GM12878 (cell line): ENCODE results near the gene VIP. TPM values are rescaled to one million over a fixed set of nuclear protein-coding genes. Genes with fewer than 3 reads are reported as not detected.

Source experiments
- ATAC-seq: fragments of 200-7000 bp; cut with Tn5 transposase; 3 replicates; pipeline ENCODE4 v1.9.1; 2020; ENCODE audit warnings: mild to moderate bottlenecking, moderate library complexity
- BruUV-seq: library from RNA; stranded (reverse); fragments of 400-500 nt; replicated peaks from 2 replicates; lab custom pipeline; 2021; lab: Mats Ljungman, UMichigan
- CTCF ChIA-PET: fragments of 300-600 bp; sonication (Branson Sonifier 250); formaldehyde crosslinking; extraction: SDS; loops from one replicate; lab custom pipeline; 2021; ENCODE audit warnings: inconsistent platforms; lab: Yijun Ruan, JAX
- POLR2A ChIA-PET: fragments of 350-600 bp; formaldehyde crosslinking; extraction: SDS; loops from one replicate; lab custom pipeline; 2021; ENCODE audit warnings: inconsistent platforms; lab: Charles Lee
- RAD21 ChIA-PET: fragments of 300-600 bp; sonication (Branson Sonifier 250); formaldehyde crosslinking; loops from one replicate; lab custom pipeline; 2023; ENCODE audit warnings: antibody characterized with exemption; ENCODE audit not compliant: unreplicated experiment; lab: Charles Lee
- SMC1A ChIA-PET: fragments of 300-600 bp; sonication (Branson Sonifier 250); formaldehyde crosslinking; loops from one replicate; lab custom pipeline; 2023; ENCODE audit not compliant: unreplicated experiment, uncharacterized antibody; lab: Charles Lee
- DNase-seq: peaks from one replicate; pipeline ENCODE4 v3.0.0-alpha.2; 2011; ENCODE audit warnings: low read depth, low spot score
- FAIRE-seq: peaks from 3 replicates; lab custom pipeline; 2011; peaks lifted over from hg19 to GRCh38; lab: Jason Lieb, UNC
- H2AFZ ChIP-seq: 2 replicates; pipeline ENCODE4 v1.6.0; 2011; ENCODE audit warnings: low read depth, low read length, control low read depth; ENCODE audit not compliant: control insufficient read depth
- H3K27ac ChIP-seq: 2 replicates; pipeline ENCODE4 v1.5.1; 2011; ENCODE audit warnings: control low read depth; ENCODE audit not compliant: control insufficient read depth, insufficient read depth
- H3K27me3 ChIP-seq, 2 experiments: replicated peaks in 1 of 2; 2 replicates each; pipeline versions ENCODE4 v1.6.0 to v1.6.1; 2011; ENCODE audit warnings: low read length in 1 of 2; ENCODE audit not compliant: control insufficient read depth in 2 of 2, insufficient read depth in 2 of 2
- H3K36me3 ChIP-seq, 2 experiments: 2 replicates each; pipeline ENCODE4 v1.5.1; 2011; ENCODE audit warnings: low read length in 1 of 2; ENCODE audit not compliant: control insufficient read depth in 2 of 2, insufficient read depth in 2 of 2
- H3K4me1 ChIP-seq: 2 replicates; pipeline ENCODE4 v1.6.1; 2011; ENCODE audit warnings: mild to moderate bottlenecking, low read length, moderate library complexity, mixed read lengths; ENCODE audit not compliant: control insufficient read depth, insufficient read depth
- H3K4me2 ChIP-seq: 2 replicates; pipeline ENCODE4 v1.6.0; 2011; ENCODE audit warnings: control low read depth; ENCODE audit not compliant: control insufficient read depth, insufficient read depth
- H3K4me3 ChIP-seq: fragments of 200-600 bp; sonication (generic); 2 replicates; pipeline ENCODE4 v1.5.1; 2016
- H3K79me2 ChIP-seq: 2 replicates; pipeline ENCODE4 v1.6.0; 2011; ENCODE audit warnings: low read length; ENCODE audit not compliant: control insufficient read depth, insufficient read depth
- H3K9ac ChIP-seq: 2 replicates; pipeline ENCODE4 v1.8.0; 2011; ENCODE audit warnings: low read length, control low read depth, mixed read lengths; ENCODE audit not compliant: control insufficient read depth, insufficient read depth
- H3K9me3 ChIP-seq: replicated peaks from 3 replicates; pipeline ENCODE4 v1.5.1; 2011; ENCODE audit warnings: mild to moderate bottlenecking, low read length; ENCODE audit not compliant: control insufficient read depth, insufficient read depth
- H4K20me1 ChIP-seq: 2 replicates; pipeline ENCODE4 v1.6.0; 2011; ENCODE audit not compliant: control insufficient read depth, insufficient read depth
- CREM ChIP-seq: IDR thresholded peaks from 2 replicates; pipeline ENCODE4 v1.6.1; 2014; ENCODE audit warnings: antibody characterized with exemption, low read depth
- E4F1 ChIP-seq: fragments of 450-650 bp; IDR thresholded peaks from 2 replicates; pipeline ENCODE4 v1.6.1; 2018; ENCODE audit warnings: borderline replicate concordance, mild to moderate bottlenecking; ENCODE audit not compliant: partially characterized antibody
- GATAD2B ChIP-seq: fragments of 450-650 bp; conservative IDR thresholded peaks from 2 replicates; pipeline ENCODE4 v1.6.1; 2017; ENCODE audit warnings: low read depth, mild to moderate bottlenecking, moderate library complexity
- HDGF ChIP-seq: fragments of 450-650 bp; IDR thresholded peaks from 2 replicates; pipeline ENCODE4 v1.6.1; 2016; ENCODE audit warnings: antibody characterized with exemption
- NFYB ChIP-seq: IDR thresholded peaks from 2 replicates; pipeline ENCODE4 v1.6.1; 2011; ENCODE audit warnings: low read depth, mild to moderate bottlenecking, low read length, improper control_type of control experiment, moderate library complexity; ENCODE audit not compliant: insufficient read depth
- PML ChIP-seq: IDR thresholded peaks from 2 replicates; pipeline ENCODE4 v1.6.1; 2012; ENCODE audit warnings: low read length, inconsistent platforms
- SMC3 ChIP-seq: IDR thresholded peaks from 2 replicates; pipeline ENCODE4 v1.6.1; 2011; ENCODE audit warnings: low read length, improper control_type of control experiment, borderline replicate concordance
- SUZ12 ChIP-seq: fragments of 200-600 bp; sonication (generic); IDR thresholded peaks from one replicate; pipeline ENCODE4 v1.6.1; 2018; ENCODE audit warnings: antibody characterized with exemption, mild to moderate bottlenecking; ENCODE audit not compliant: unreplicated experiment
- WRNIP1 ChIP-seq: IDR thresholded peaks from 2 replicates; pipeline ENCODE4 v1.6.1; 2011; ENCODE audit warnings: low read depth, low read length, improper control_type of control experiment, borderline replicate concordance
- WGBS: methylation state at CpG from one replicate; pipeline ENCODE4 v1.1.6; 2016; ENCODE audit warnings: low lambda C conversion rate; ENCODE audit not compliant: insufficient replicate concordance, insufficient coverage; ENCODE audit errors: missing lambda C conversion rate; 5-methylcytosine and 5-hydroxymethylcytosine counted together
- in situ Hi-C: fragments of 300-500 bp; cut with MboI; formaldehyde crosslinking; loops from 9 replicates; pipeline ENCODE4 v1.14.3; 2018; ENCODE audit warnings: mixed read lengths
- intact Hi-C: fragments of 100-400 bp; cut with micrococcal nuclease; formaldehyde crosslinking; loops from one replicate; pipeline ENCODE4 v1.14.2; 2022; ENCODE audit not compliant: unreplicated experiment
- polyA plus RNA-seq, 11 experiments: library from polyadenylated mRNA; depleted of rRNA in 4 of 11; unstranded in 6 of 11; stranded (reverse) in 5 of 11; fragments of >200 nt; fragmentation: Nextera tagmentation in 4 of 11; fragmentation: Illumina TruSeq in 1 of 11; extraction: Ambion mirVana in 4 of 11; extraction: Trizol in 1 of 11; gene quantifications; 1 replicate in 1 of 11; 2 replicates in 10 of 11; pipeline versions ENCODE4 v1.2.1 to v1.2.3, GENCODE V29; 2011 to 2016; ENCODE audit warnings: inconsistent platforms in 2 of 11, missing spikeins in 2 of 11, low read depth in 1 of 11
- total RNA-seq, 4 experiments: library from RNA; depleted of rRNA in 3 of 4; stranded (reverse); fragments of >200 nt in 3 of 4; fragmentation: Illumina TruSeq in 1 of 4; extraction: Trizol in 1 of 4; gene quantifications; 2 replicates each; pipeline versions ENCODE4 v1.2.1 to v1.2.3, GENCODE V29; 2013 to 2021

Gene VIP
- total and polyA plus RNA-seq, 10 of the 15 experiments (the other 5 are each of a cell fraction or from before 2014, with no cell fraction given) = 0.23 TPM; not detected in 9

GRCh38 chr6:152705327-152705726 lies 45.3 kb upstream of the VIP start:
- Histone ChIP-seq H2AFZ (no peak overlapping the region), H3K9ac (no peak overlapping the region), H3K4me1 (no peaks in the 10 kb centered on the region), H3K36me3 (no peaks in the 10 kb centered on the region), H3K27me3 (no peaks in the 10 kb centered on the region; a peak in 1 of 4 replicates), H3K27ac (no peak overlapping the region), H3K4me3 (no peak overlapping the region), H4K20me1 (no peaks in the 10 kb centered on the region), H3K4me2 (no peak overlapping the region), H3K79me2 (no peaks in the 10 kb centered on the region), H3K9me3 (no peaks in the 10 kb centered on the region)
- ATAC-seq = no peak
- no peak for TF ChIP-seq NFYB
- TF ChIP-seq WRNIP1 = no peak
- TF ChIP-seq E4F1 = no peak
- TF ChIP-seq HDGF = no peak
- no peak for TF ChIP-seq SUZ12
- TF ChIP-seq SMC3 = no peak
- TF ChIP-seq PML = no peak
- no peak for TF ChIP-seq GATAD2B
- no peak for TF ChIP-seq CREM
- no peak for DNase-seq
- ChIA-PET SMC1A (no interaction called here), POLR2A (no interaction called here), CTCF (interaction anchor here (1.2 kb wide), 1 partner anchor 16 kb away, joined by 3 read pairs; no protein-coding TSS in a partner anchor), RAD21 (no interaction called here)
- intact Hi-C loops (no loop called here), in situ Hi-C loops (no loop called here)
- BruUV-seq = no TSS peak
- 50% methylated on average over 2 of the region's 2 CpGs for WGBS
- no peak for FAIRE-seq
